Measurements from ENCODE around the gene CARD14. TPM values are rescaled to one million over a fixed set of nuclear protein-coding genes. Genes with fewer than 3 reads are reported as not detected.
A peak's percentile ranks its signal among the peaks of the same experiment; 100 is the strongest.

CARD14 gene
- total RNA-seq, 1 donor from 2014 or later: not detected

DNA sequence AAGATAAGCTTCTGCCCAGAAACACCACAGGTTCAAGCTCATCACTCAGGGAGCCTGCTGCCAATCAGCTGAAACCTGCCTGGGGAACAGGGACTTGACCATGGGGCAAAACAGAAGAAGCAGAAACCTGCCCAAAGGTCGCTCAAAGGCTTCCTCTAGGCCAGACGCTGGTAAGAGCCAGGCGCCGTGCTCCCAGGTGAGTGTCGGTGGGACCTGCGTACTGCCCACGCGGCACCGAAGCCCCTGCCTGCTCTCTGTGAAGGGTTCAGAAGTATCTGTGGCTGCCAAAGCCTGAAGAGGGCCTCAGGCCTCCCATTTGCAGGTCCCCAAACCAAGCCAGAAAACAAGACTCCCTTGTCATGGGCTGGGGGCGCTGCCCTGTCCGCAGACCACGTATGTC is 39.9 kb downstream of the CARD14 start:
- no peaks in the 10 kb centered on the region for H3K27me3 Mint-ChIP-seq
- no peak overlapping the region for H3K4me3 Mint-ChIP-seq
- H3K9me3 Mint-ChIP-seq: no peaks in the 10 kb centered on the region
- ChIA-PET POLR2A (no interaction called here), CTCF (no interaction called here)
- DNase-seq (no peak), ATAC-seq (ENCODE audit: low read depth) (no peak)
- H3K4me1 Mint-ChIP-seq: peaks cover 6% of the 10 kb centered on the region
- TF ChIP-seq, protein P1, sequence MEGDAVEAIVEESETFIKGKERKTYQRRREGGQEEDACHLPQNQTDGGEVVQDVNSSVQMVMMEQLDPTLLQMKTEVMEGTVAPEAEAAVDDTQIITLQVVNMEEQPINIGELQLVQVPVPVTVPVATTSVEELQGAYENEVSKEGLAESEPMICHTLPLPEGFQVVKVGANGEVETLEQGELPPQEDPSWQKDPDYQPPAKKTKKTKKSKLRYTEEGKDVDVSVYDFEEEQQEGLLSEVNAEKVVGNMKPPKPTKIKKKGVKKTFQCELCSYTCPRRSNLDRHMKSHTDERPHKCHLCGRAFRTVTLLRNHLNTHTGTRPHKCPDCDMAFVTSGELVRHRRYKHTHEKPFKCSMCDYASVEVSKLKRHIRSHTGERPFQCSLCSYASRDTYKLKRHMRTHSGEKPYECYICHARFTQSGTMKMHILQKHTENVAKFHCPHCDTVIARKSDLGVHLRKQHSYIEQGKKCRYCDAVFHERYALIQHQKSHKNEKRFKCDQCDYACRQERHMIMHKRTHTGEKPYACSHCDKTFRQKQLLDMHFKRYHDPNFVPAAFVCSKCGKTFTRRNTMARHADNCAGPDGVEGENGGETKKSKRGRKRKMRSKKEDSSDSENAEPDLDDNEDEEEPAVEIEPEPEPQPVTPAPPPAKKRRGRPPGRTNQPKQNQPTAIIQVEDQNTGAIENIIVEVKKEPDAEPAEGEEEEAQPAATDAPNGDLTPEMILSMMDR (IDR thresholded peaks at IDR 0.05): no peak
- peaks cover 30% of the 10 kb centered on the region for H3K36me3 Mint-ChIP-seq (ENCODE audit: low read depth)
- intact Hi-C loops (cut with micrococcal nuclease): no loop called here
- no peak overlapping the region for H3K27ac Mint-ChIP-seq

DNA sequence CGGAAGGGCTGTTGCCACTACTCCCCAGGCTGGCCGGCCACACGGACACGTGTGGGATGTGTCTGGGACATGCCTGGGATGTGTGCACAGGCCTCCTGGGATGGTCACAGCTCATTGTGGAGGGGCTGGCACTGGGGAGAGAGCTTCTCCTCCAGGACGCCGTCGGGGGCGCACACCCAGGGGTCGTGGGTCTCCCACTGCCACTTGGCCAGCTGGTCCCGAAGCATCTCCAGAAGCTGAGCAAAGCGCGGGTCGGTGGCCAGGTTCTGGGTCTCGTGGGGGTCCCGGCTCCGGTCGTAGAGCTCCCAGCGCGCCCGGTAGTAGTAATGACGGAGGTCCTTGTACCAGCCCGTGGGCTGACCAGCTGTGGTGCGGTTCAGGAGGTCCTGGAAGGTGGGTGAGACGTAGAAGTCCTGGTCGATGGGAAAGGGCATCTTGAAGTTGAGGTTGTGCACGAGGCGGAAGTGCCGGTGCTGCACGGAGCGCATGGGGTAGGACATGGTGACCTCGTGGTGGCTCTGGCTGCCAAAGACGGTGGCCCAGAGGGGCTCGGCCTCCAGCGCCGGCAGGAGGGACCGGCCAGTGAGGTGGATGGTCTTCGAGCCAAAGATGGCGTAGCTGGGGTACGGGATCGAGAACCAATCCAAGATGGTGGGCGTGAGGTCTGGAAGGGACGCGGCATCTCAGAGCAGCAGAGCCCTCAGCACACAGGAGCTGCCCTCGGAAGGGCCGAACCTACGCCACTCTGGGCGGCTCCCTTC is 40.7 kb downstream of the CARD14 start:
- no peak overlapping the region for H3K27ac Mint-ChIP-seq
- H3K4me3 Mint-ChIP-seq: no peak overlapping the region
- H3K27me3 Mint-ChIP-seq: no peaks in the 10 kb centered on the region
- H3K4me1 Mint-ChIP-seq: peaks cover 6% of the 10 kb centered on the region
- TF ChIP-seq, protein P1 (IDR thresholded peaks at IDR 0.05): no peak
- H3K36me3 Mint-ChIP-seq (ENCODE audit: low read depth): peaks cover 35% of the 10 kb centered on the region
- ChIA-PET CTCF (interaction anchor here (1.4 kb wide), 1 partner anchor 15 kb away, joined by 5 read pairs; no protein-coding TSS in a partner anchor), POLR2A (no interaction called here)
- DNase-seq (no peak), ATAC-seq (ENCODE audit: low read depth) (no peak)
- no peaks in the 10 kb centered on the region for H3K9me3 Mint-ChIP-seq
- intact Hi-C loops (cut with micrococcal nuclease): no loop called here

DNA sequence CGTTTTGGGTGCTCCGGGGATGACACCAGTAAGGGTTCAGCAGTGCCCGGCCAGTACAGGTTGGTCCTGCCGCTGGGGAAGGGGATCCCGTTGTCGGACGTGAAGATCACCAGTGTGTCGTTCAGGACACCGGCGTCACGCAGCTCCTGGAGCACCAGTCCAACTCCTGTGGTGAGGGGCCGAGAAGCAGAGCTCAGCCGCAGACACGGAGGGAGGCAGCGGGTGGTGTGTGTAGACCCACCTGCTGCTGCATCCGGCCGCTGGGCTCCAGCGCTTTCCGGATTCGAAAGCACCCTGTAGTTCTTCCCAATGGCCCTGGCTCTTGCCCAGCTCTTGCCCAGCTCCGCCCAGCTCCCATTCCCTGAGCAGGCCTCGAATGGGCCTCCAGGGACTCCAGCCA is 42.3 kb downstream of the CARD14 start:
- Mint-ChIP-seq H3K27ac (no peak overlapping the region), H3K27me3 (no peaks in the 10 kb centered on the region), H3K4me3 (no peak overlapping the region), H3K4me1 (peaks cover 6% of the 10 kb centered on the region), H3K36me3 (ENCODE audit: low read depth) (peaks cover 46% of the 10 kb centered on the region), H3K9me3 (no peaks in the 10 kb centered on the region)
- DNase-seq (no peak), ATAC-seq (ENCODE audit: low read depth) (no peak)
- ChIA-PET CTCF (no interaction called here), POLR2A (no interaction called here)
- TF ChIP-seq, protein P1 (IDR thresholded peaks at IDR 0.05): no peak
- intact Hi-C loops (cut with micrococcal nuclease): no loop called here

DNA sequence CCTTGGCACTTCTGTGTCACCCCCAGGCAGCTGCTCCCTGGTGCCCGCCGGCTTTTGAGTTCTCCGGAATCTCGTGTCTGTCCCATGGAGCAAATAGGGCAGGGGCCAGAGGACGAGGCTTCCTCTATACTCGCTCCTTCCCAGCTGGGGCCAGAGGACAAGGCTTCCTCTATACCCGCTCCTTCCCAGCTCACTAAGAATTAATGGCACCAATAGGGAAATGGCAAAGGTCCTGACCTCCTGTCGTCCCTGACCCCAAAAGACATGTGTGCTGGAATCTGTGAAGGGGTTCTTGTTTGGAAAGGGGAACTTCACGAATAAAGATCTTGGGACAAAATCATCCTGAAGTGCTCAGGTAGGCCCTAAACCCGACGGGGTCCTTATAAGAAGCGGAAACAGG is 42.7 kb downstream of the CARD14 start:
- Mint-ChIP-seq H3K4me3 (no peak overlapping the region), H3K4me1 (peaks cover 6% of the 10 kb centered on the region), H3K27me3 (no peaks in the 10 kb centered on the region), H3K9me3 (no peaks in the 10 kb centered on the region), H3K27ac (no peak overlapping the region), H3K36me3 (ENCODE audit: low read depth) (peaks cover 50% of the 10 kb centered on the region)
- CTCF ChIA-PET: no interaction called here
- ATAC-seq (ENCODE audit: low read depth): no peak
- intact Hi-C loops (cut with micrococcal nuclease): no loop called here
- TF ChIP-seq, protein P1 (IDR thresholded peaks at IDR 0.05): no peak
- POLR2A ChIA-PET: no interaction called here
- no peak for DNase-seq

DNA sequence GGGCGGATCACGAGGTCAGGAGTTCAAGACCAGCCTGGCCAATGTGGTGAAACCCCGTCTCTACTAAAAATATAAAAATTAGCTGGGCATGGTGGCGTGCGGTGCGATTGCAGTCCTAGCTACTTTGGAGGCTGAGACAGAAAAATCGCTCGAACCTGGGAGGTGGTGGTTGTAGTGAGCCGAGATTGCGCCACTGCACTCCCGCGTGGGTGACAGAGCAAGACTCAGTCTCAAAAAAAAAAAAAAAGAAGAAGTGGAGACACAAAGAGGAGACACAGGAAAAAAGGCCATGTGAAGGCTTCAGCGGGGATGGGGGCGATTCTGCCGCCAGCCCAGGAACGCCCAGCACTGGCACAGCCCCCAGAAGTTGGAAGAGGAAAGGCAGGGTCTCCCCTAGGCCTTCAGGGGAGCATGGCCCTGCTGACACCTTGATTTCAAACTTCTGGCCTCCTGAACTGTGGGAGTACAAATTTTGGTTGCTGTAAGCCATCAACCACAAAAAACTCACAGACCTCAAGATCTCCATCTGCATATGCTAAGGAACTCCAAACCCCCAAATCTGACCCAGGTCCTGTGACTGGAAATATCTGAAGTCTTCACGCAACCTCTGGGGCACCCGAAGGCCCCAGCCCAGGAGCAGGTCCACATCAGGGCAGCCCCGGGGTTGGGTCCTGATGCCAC is 43.3 kb downstream of the CARD14 start:
- H3K27ac Mint-ChIP-seq: peak overlapping the region; percentile 35
- ATAC-seq (ENCODE audit: low read depth) (no peak), DNase-seq (no peak)
- no peaks in the 10 kb centered on the region for H3K9me3 Mint-ChIP-seq
- H3K4me3 Mint-ChIP-seq: peak overlapping the region; percentile 13
- CTCF ChIA-PET: no interaction called here
- H3K4me1 Mint-ChIP-seq: peaks cover 8% of the 10 kb centered on the region
- intact Hi-C loops (cut with micrococcal nuclease): no loop called here
- TF ChIP-seq, protein P1 (IDR thresholded peaks at IDR 0.05): no peak
- POLR2A ChIA-PET: no interaction called here
- H3K36me3 Mint-ChIP-seq (ENCODE audit: low read depth): peaks cover 53% of the 10 kb centered on the region
- no peaks in the 10 kb centered on the region for H3K27me3 Mint-ChIP-seq

Data from activated B cell treated with CpG ODN at 0.5 μM for 24 hours (primary cell).